Stimulated activated CD4-positive, alpha-beta T cell treated with anti-CD3 and anti-CD28 coated beads, TNF-alpha, amount 100 ng/mL, for 1 hour (primary cell): ENCODE data around the gene ARHGEF11.

ENCODE experiments used
- DNase-seq, 3 donors: peaks; one replicate each; pipeline ENCODE4 v3.0.0-alpha.2; 2020; ENCODE audit warnings: low read depth in 3 of 3, low spot score in 1 of 3

ARHGEF11 gene

DNA sequence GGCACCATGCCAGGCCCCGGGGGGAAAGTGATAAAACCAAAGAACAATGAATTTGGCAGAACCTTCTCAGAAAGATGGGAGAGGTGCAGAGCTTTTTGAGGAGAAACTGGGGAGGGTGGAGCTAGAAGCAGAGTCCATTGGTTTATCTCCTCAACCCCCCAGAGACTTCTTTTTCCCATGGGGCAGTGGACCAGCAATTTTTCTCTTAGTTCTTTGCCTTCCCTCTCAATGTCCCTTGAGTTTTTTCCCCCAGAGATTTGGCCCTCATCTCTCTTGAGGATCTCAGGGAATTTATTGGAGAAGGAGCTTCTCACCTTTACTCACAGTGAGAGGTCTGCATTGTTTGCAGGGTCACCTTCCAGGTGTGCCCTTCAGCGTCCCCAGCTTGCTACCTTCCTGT lies 5.3 kb upstream of the ARHGEF11 start:
- no peak for DNase-seq

DNA sequence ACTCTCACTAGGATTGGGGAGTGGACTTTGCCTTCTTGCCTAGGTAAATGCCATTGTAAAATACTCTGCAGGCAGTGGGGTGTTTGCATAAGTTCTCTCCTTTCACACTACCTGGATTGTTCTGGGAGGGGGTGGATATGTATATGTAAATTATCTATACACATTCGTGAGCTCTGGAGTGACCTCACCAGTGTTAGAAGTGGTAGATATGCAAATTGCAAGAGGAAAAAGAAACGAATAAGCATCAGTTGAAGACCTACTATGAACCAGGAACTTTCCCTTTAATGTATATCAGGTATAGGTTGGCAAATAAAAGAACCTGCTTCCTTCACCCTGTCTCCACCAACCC lies 1.5 kb upstream of the ARHGEF11 start:
- DNase-seq, result no peak

DNA sequence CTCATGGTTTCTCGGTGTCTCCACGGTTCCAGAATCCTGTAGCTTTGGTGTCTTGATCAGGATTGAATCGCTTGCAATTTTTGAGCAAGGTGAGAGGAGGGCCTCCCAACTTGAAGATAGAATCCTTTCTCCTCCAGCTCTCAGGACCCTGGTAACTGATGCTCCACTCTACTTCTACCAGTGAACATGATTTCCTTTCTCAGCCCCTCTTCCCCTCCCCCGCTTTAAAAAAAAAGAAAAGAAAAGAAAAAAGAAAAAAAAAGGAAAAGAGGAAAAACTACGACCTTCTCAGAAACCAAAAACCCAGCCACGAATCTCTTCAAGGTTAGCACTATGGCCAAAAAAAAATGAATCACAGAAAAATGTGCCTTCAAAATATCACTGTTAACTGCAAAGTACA lies 1.2 kb downstream of the ARHGEF11 start:
- DNase-seq, result no peak

DNA sequence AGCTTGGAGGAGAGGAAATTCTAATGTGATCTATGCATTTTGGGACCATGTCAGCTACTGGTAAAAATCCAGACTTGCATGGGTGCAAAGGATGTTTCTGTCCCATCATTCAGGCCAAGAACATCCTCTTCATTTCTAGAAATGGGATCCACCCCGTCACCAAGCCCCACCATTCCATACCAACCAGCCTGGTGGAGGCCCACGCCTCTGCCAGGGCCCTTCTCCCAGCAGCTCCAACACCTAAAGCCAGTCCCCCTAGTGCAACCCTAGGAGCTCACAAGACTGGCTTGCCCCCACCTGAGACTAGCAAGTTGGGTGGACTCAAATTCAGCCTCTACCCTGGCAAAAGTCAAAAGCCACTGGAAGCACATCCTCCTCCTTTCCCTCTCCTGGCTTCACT lies 1.9 kb downstream of the ARHGEF11 start:
- no peak for DNase-seq

DNA sequence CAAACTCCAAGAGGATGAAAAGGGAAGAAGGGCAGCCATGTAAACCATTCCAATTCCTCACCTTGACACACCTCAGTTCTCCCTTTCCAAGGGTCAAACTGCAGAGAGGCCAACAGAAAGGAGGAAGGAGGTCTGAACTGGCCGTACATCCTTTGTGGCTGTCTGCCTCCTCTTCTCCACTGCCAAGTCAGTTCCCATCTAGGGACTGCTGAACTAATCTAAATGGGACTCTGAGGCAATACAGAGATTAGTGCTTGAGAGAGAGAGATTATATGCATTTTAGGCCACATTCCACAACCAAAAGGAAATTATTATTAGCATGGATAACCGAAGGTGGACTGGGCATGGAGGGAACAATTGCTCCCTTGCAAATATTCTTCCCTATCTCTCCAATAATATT lies 2.7 kb downstream of the ARHGEF11 start:
- DNase-seq, result no peak

DNA sequence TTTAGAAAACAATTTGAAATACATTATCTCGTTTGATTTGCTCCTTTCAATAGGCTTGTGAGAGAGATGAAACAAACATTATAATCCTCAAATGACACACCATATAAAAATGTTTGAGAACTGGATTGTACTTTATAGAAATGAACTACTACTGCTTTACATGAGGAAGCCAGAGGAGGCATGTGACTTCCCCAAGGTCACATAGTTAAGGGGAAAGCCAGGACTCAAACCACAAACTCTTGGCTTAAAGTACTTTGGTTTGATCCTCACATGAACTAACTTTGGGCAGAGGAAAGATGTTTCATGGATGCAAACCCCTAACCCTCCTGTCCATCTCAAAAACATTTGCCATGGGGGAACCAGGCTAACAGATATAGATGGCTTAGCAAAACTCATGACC lies 4.7 kb downstream of the ARHGEF11 start:
- DNase-seq, result no peak

DNA sequence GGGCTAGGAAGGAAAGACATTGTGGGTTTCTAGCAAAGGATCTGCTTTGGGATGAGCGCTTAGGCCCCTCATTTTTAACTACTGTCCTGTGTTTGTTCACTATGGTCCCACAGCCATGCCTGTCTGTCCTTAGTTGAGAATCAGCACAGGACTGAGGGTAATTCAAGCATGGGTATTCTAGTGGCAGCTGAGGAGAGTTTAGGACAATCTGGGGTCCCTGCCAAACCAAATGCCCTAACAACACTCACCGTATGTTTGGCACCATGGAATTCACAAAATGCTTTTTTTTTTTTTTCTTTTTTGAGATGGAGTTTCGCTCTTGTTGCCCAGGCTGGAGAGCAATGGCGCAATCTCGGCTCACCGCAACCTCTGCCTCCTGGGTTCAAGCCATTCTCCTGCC lies 10.4 kb downstream of the ARHGEF11 start:
- no peak for DNase-seq

DNA sequence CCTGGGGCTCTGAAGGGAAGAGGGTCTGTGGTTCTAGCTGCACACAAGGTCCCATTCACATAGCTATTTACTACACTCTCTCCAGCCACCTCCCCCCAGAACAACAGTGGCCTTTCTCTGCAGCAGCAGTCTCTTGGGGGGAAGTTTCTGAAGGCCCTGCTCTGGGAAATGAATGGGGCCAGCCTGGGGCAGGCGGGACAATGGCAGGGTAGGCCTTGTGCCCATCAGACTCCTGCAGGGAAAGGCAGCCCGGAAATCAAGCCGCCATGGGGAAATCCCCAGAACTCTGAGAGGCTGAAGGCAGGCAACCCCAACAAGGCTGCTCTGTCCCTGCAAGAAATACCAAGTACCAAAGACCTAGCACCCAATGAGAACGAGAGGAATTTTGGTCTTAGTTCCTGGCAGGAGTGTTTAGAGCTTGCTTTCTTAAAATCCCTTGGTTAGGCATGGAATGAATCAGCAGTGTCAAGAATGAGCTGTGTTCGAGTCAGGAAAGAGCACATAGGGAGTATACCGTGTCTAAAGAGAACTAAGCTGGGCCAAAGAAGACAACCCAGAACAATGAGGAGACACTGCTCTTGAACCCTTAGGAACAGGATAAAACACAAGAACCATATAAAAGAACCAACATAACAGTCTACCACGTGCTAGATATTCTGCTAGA lies 11.3 kb downstream of the ARHGEF11 start:
- DNase-seq, result no peak

DNA sequence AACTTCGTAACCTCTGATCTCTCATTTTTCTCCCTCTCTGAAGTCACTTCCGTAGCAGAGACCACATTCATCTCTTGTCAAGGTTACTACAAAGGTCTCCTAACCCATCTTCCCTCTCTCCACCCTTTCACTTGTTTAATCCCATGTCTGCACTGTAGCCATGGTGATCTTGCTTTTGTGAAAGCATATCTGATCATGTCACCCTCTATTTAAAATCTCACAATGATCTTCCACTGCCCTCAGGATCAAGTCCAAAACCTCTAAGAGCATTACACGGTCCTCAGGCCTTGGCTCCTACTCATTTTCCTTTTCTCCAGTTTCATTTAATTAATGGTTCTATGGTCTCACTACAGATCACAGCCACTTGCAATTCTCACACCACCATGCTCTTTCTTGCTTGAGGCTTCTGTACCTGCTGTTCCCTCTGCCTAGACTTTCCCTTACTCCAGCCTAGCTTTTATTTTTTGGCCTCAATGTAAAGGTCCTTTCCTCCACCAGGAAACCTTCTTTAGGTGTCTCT lies 12.1 kb downstream of the ARHGEF11 start:
- DNase-seq, result no peak

DNA sequence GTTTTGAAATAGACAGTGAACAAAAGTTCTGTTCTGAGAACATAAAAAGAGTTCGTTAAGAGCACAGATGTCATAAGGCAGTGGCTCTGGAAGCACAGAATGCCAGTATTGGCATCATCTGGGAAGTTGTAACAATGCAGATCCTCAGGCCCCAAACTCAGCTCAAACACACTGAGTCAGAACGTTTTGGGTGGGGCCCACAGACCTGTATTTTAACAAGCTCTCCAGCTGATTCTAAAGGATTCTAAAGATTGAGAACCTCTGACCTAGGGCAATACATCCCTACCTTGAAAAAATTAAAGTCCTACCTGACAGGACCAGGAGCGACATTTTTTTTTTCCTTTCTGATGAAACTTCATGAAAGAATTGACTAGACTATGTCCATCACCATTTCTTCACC lies 13.2 kb downstream of the ARHGEF11 start:
- DNase-seq, result no peak

DNA sequence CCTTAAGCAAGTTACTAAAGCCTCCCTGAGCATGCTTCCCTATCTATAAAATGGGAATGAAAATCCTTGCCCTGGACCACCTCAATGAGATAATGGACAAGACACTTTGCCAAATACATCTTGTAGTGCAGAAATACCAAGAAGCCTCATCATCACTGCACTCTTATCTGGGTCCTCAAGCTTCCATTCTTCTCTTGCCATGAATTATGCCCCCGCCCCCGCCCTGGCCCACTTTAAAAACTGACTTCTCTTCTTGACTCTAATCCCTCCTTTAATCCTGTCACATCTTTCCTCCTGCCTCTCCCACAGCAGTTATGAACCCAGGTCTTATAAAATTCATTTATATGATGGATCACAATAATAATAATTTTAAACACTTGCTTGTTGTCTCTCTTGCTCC lies 14.8 kb downstream of the ARHGEF11 start:
- no peak for DNase-seq

DNA sequence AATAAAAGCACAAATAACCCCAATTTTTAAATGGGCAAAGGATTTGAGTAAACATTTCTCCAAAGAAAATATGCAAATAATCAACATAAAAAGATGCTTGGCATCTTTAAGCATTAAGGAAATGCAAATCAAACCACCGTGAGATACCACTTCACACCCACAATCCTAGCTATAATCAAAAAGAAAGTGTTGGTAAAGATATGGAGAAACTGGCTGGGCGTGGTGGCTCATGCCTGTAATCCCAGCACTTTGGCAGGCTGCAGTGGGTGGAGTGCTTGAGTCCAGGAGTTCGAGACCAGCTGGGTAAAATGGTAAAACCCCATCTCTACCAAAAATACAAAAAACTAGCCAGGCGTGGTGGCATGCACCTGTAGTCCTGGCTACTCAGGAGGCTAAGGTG lies 16.9 kb downstream of the ARHGEF11 start:
- DNase-seq, result no peak

DNA sequence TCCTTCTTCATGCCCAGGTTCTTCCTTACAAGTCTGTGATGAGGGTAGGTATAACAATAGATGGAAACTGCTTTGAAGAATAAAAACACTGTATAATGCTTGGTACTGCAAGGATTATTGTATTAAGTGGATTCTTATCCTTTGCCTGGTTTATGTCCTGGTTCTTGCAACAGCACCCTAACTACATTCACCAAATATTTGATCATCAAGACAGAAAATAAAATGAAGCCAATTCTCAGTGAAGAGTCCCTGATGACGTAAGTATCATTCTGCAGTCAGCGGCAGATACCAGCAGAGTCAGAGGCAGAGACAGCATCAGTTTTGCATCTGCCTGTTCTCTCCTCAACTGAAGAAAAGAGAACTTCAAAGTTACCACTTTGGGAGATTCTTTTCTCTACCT lies 19.7 kb downstream of the ARHGEF11 start:
- DNase-seq, result no peak

DNA sequence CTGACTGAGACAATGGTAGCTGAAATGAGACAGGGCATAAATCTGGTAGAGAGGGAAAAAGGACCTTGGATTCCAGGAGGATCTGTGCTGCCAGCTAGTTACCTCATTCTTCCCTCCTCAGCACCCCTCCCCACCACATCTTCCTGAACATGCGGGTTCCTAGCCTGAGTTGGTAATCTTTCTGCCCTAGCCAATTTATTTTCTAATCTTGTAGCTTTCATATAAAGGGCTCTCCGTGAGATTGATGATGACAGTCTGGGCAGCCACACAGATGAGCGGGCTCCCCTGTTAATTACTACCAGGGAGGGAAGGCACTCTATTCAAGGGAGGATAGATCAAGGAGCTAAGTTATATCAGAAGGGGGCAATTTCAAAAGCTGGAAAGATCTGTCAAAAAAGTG lies 20.2 kb downstream of the ARHGEF11 start:
- DNase-seq, result no peak

DNA sequence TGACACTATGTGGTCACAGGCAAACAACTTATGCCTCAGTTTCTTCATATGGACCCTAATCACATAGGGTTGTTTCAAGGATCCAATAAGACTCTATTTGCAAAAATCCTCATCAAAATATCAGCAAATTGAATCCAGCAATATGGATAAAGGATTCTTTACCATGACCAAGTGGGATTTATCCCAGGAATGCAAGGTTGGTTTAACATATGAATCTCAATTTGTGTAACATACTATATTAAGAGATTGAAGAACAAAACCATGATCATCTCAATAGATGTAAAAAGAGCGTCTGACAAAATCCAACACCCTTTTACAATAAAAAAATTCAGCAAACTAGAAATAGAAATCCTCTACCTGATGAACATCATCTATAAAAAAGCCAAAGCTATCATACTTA lies 23.9 kb downstream of the ARHGEF11 start:
- DNase-seq, result no peak

DNA sequence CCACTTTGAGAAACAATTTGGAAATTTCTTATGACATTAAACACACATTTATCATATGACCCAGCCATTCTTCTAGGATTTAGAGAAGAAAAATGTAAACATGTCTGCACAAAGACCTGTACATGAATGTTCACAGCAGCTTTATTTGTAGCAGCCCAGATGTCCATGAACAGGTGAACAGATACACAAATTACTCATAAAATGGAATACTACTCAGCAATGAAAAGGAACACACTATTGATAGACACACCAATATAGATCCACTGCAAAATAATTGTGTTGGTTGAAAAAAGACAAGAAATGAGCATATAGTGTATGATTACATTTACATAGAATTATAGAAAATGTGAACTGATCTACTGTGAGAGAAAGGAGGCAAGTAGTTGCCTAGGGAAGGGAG lies 26.1 kb downstream of the ARHGEF11 start:
- DNase-seq, result no peak

DNA sequence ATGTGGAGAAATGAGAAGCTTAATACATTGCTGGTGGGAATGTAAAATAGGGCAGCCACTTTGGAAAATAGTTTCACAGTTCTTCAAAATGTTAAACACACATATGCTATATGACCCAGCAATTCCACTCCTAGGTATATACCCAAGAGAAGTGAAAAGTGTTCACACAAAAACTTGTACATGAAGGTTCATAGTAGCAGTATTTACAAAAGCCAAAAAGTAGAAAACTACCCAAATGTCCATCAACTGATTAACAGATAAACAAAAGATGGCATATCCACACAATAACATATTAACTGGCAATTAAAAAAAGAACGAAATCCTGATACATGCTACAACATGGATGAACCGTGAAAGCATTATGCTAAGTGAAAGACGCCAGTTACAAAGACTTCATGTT lies 33.7 kb downstream of the ARHGEF11 start:
- no peak for DNase-seq

DNA sequence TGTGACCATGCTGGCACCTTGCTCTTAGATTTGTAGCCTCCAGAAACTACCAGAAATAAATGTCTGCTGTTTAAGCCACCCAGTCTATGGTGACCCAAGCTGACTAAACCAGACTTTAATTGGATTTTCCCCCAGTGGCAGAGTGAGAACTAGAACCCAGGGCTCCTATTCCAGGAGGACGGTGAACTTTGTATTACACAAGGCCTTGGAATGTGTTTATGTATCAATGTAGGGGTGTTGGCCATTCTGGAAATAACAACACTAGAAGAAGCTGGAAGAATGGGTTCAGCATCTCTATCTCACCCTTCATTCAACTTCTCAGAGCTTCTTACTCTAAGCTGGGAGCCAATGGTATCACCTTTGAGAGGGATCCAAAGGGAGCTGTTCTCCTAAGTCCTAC lies 37.0 kb downstream of the ARHGEF11 start:
- DNase-seq, result no peak

DNA sequence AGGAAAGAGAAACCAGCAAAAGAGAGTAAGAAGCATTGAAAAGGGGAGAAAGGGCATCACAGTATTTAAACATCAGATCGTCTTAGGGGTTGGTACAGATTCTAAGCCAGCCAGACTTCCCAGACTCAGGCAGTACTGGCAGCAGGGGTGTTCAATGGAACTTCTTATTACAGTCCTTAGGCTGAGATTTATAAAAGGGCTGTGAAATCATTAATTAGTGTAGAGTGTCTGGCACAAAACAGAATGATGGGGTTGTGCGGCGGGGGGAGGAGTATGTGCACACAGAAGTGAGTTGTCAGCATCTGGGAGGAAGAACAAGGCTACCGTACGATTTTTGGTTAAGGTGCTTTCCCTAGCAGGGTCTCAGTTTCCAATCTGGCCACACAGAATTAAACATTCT lies 38.2 kb downstream of the ARHGEF11 start:
- DNase-seq, result no peak

DNA sequence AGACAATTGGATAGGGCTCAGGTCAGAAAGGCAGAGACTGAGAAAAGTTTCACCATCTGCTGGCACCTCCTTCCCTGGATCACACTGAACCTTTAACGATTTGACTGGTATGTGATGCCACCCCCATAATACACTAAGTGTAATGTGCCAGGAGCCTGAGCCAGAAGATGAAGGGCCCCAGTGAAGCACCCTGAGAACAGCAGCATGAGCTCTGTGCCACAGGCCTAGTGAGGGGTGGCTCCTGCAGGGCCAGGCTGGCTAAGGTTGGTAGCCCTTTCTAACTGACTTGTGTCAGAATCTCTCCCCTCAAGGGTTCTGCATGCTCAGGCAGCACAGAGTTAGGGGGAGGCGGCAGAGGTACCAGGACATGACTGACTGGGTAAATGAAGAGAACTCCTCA lies 38.9 kb downstream of the ARHGEF11 start:
- DNase-seq, result no peak

DNA sequence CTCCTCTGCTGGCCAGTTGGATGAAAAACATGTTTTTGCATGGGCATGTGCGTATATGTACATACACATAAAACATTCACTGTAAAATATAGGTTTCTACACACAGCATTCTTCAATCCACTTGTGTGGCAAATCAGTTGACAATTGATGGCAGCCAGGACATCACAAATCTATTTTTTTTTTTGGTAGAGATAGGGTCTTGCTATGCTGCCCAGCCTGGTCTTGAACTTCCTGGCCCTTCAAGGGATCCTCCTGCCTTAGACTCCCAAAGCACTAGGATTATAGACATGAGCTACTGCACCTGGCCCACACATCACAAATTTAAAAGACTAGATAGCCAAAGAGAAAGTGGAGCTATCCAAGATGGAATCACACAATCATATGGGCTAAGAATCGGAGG lies 39.6 kb downstream of the ARHGEF11 start:
- no peak for DNase-seq

DNA sequence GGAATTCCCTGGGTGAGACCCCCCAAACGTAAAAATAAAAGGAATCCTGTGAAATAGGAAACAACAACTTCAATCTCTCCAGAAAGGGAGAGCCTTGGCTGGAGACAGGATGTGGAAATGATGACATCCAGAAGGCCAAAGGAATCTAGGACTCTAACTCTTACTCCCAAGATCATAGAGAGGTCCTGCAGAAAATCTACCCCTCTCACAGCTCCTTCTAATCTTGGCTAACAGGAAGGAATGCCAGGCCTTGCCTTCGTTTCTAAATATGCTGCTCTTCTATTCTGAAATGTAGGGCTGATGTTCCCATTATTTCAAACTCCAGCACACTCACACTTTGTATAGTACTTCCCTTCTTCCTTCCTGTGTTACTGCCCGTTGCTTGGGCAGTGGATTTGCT lies 40.7 kb downstream of the ARHGEF11 start:
- no peak for DNase-seq

DNA sequence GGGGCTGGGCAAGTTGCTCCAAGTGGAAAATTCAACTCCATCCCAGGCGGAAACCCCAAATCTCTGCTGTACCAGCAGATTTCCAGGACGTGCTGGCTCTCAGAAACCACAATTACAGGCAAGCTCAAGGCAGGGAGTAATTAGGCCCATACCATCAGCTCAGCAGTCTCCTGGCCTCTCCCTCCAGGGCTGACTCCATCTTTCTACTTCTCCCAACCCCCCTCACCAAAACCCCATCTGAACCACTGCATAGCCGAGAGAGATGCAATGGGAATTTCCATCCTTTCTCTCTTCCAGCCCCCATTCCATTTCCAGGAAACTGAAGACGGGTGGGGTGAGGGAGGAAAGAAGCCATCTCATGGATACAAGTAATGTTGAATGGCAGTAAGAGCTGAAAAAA lies 41.2 kb downstream of the ARHGEF11 start:
- DNase-seq, result no peak

DNA sequence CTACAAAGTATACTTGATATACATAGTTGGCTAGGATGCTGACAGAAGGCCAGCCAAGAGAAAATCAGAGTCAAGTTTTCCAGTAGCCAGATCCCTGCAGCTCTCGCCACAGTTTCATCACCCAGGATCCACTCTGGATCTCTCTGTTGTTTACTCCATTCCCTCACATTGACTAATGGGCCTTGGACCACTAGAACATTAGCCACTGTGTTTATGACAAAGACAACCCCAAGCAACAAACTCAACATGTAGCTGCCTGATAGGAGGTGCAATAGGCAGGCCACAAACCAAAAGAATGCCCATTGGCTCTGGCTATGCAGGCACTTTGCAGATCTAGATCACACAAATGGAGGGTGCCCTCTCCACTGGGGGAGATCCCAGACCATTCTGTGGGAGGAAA lies 44.2 kb downstream of the ARHGEF11 start:
- no peak for DNase-seq
